ENCODE results near the gene ATF2. TPM values are rescaled to one million over a fixed set of nuclear protein-coding genes. Genes with fewer than 3 reads are reported as not detected.
A peak's percentile ranks its signal among the peaks of the same experiment; 100 is the strongest.

The ATF2 gene
- total and polyA plus RNA-seq, 9 of the 15 experiments (the other 6 are each of a cell fraction or from before 2014, with no cell fraction given), result 24.2 to 111 (median 45.9) TPM

- TF ChIP-seq, protein P1, sequence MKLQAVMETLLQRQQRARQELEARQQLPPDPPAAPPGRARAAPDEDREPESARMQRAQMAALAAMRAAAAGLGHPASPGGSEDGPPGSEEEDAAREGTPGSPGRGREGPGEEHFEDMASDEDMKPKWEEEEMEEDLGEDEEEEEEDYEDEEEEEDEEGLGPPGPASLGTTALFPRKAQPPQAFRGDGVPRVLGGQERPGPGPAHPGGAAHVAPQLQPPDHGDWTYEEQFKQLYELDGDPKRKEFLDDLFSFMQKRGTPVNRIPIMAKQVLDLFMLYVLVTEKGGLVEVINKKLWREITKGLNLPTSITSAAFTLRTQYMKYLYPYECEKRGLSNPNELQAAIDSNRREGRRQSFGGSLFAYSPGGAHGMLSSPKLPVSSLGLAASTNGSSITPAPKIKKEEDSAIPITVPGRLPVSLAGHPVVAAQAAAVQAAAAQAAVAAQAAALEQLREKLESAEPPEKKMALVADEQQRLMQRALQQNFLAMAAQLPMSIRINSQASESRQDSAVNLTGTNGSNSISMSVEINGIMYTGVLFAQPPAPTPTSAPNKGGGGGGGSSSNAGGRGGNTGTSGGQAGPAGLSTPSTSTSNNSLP (IDR thresholded peaks at IDR 0.05; ENCODE audit: borderline replicate concordance, low read depth, low read length), result no peak
- TF ChIP-seq ZSCAN32 (CRISPR knock-in tag; IDR thresholded peaks at IDR 0.05) (no peak), HDGF (IDR thresholded peaks at IDR 0.05) (no peak), KLF16 (IDR thresholded peaks at IDR 0.05) (0 out of 2 replicates have a peak, but pooled peaks have one; percentile 4), ETV1 (tag; conservative IDR thresholded peaks at IDR 0.05; ENCODE audit: low read depth) (peak; percentile 33; the same call in 1 of the 2 replicates), RAD21 (CRISPR knock-in tag; conservative IDR thresholded peaks at IDR 0.05 in 1 of 2, IDR thresholded peaks at IDR 0.05 in 1 of 2) (no peak), BRD4 (IDR thresholded peaks at IDR 0.05) (no peak), PHF8 (IDR thresholded peaks at IDR 0.05; ENCODE audit: borderline replicate concordance, low read length) (peak; percentile 52; the same call in 1 of the 2 replicates), ZBTB17 (CRISPR knock-in tag; IDR thresholded peaks at IDR 0.05) (0 out of 2 replicates have a peak, but pooled peaks have one; percentile 46), SNAPC5 (CRISPR knock-in tag; IDR thresholded peaks at IDR 0.05) (no peak), NFIX (CRISPR knock-in tag; IDR thresholded peaks at IDR 0.05; ENCODE audit: low read depth) (no peak), AFF4 (CRISPR knock-in tag; IDR thresholded peaks at IDR 0.05) (no peak), ZNF212 (CRISPR knock-in tag; IDR thresholded peaks at IDR 0.05) (no peak), ZNF583 (CRISPR knock-in tag; IDR thresholded peaks at IDR 0.05) (no peak; the same call in 1 of the 2 replicates), ZNF444 (CRISPR knock-in tag; IDR thresholded peaks at IDR 0.05) (no peak), NBN (IDR thresholded peaks at IDR 0.05; ENCODE audit: low read depth) (peak; percentile 43; the same call in 1 of the 2 replicates), ARID1B (IDR thresholded peaks at IDR 0.05) (0 out of 2 replicates have a peak, but pooled peaks have one; percentile 8), EP300 (IDR thresholded peaks at IDR 0.05; ENCODE audit: low read length) (no peak), NCOR1 (IDR thresholded peaks at IDR 0.05) (no peak), HSF4 (CRISPR knock-in tag; IDR thresholded peaks at IDR 0.05; ENCODE audit: borderline replicate concordance) (no peak), CXXC5 (CRISPR knock-in tag; IDR thresholded peaks at IDR 0.05) (no peak; the same call in 1 of the 2 replicates), POLR2H (tag; IDR thresholded peaks at IDR 0.05; ENCODE audit: low read depth) (no peak), ILK (tag; IDR thresholded peaks at IDR 0.05; ENCODE audit: borderline replicate concordance, low read depth) (no peak)
- TF ChIP-seq, protein P2, sequence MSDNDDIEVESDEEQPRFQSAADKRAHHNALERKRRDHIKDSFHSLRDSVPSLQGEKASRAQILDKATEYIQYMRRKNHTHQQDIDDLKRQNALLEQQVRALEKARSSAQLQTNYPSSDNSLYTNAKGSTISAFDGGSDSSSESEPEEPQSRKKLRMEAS (CRISPR knock-in tag; IDR thresholded peaks at IDR 0.05), result no peak
These were observed 552 bp upstream of the ATF2 start (continued) for GRCh38 chr2:175168564-175168945.
